Thymus (tissue), 11 donors: ENCODE results near the gene DELE1. TPM values are rescaled to one million over a fixed set of nuclear protein-coding genes. Genes with fewer than 3 reads are reported as not detected.
"Not testable (repeated sequence)": the region's sequence is repeated elsewhere in the genome, so short reads cannot be mapped to it uniquely, and the experiment has no call there.

Experiments used
- DNase-seq, 9 donors: peaks; one replicate each; pipeline ENCODE4 v3.0.0-alpha.2; 2013; ENCODE audit warnings: low spot score in 9 of 9, low read depth in 6 of 9, missing footprints in 1 of 9
- H3K27ac ChIP-seq, 2 donors: one replicate each; pipeline ENCODE4 v1.5.1; 2013; ENCODE audit warnings: control low read depth in 1 of 2, low read depth in 1 of 2, low read length in 1 of 2, mild to moderate bottlenecking in 1 of 2, moderate library complexity in 1 of 2
- H3K27me3 ChIP-seq, 2 donors: one replicate each; pipeline ENCODE4 v1.5.1; 2013; ENCODE audit warnings: low read length in 1 of 2; ENCODE audit not compliant: control insufficient read depth in 2 of 2, insufficient read depth in 1 of 2
- H3K36me3 ChIP-seq, 2 donors: one replicate each; pipeline ENCODE4 v1.5.1; 2013; ENCODE audit warnings: low read length in 1 of 2, mild to moderate bottlenecking in 1 of 2, moderate library complexity in 1 of 2; ENCODE audit not compliant: control insufficient read depth in 2 of 2, insufficient read depth in 2 of 2
- H3K4me1 ChIP-seq, 2 donors: one replicate each; pipeline ENCODE4 v1.5.1; 2013; ENCODE audit warnings: low read length in 2 of 2; ENCODE audit not compliant: control insufficient read depth in 2 of 2, insufficient read depth in 2 of 2
- H3K4me3 ChIP-seq, 2 donors: one replicate each; pipeline ENCODE4 v1.5.1; 2013; ENCODE audit warnings: low read length in 2 of 2, control low read depth in 1 of 2, mild to moderate bottlenecking in 1 of 2
- H3K9me3 ChIP-seq, 2 donors: one replicate each; pipeline ENCODE4 v1.5.1; 2013; ENCODE audit warnings: low read length in 1 of 2, mild to moderate bottlenecking in 1 of 2; ENCODE audit not compliant: control insufficient read depth in 2 of 2, insufficient read depth in 1 of 2
- WGBS: extraction: QIAGEN DNeasy Blood & Tissue Kit; methylation state at CpG from one replicate; pipeline ENCODE4 v1.1.7; 2013; 5-methylcytosine and 5-hydroxymethylcytosine counted together
- polyA plus RNA-seq: library from polyadenylated mRNA; stranded (reverse); fragments of 200-250 nt; gene quantifications from one replicate; pipeline ENCODE4 v1.2.3, GENCODE V29; 2013
- total RNA-seq: library from RNA; stranded (reverse); fragments of 120-200 nt; gene quantifications from one replicate; pipeline ENCODE4 v1.2.4, GENCODE V29; 2013
- donor health status: healthy.

The DELE1 gene
- total and polyA plus RNA-seq, 2 donors, result 41.5 to 42.3 TPM

GRCh38 chr5:141914797-141915196 lies 8.9 kb upstream of the DELE1 start:
- Histone ChIP-seq H3K27ac (no peak overlapping the region), H3K9me3 (no peaks in the 10 kb centered on the region), H3K36me3 (no peaks in the 10 kb centered on the region), H3K4me3 (no peak overlapping the region), H3K27me3 (peaks cover 18 to 52% of the 10 kb centered on the region in 2 donors), H3K4me1 (peaks cover 0 to 8% of the 10 kb centered on the region in 2 donors)
- no peak for DNase-seq
- 97% methylated on average over 3 of the region's 3 CpGs for WGBS

GRCh38 chr5:141915881-141916336 lies 7.8 kb upstream of the DELE1 start:
- DNase-seq, result no peak
- Histone ChIP-seq H3K36me3 (no peaks in the 10 kb centered on the region), H3K4me1 (peaks cover 0 to 8% of the 10 kb centered on the region in 2 donors), H3K27ac (no peak overlapping the region), H3K4me3 (no peak overlapping the region), H3K9me3 (no peaks in the 10 kb centered on the region), H3K27me3 (peaks cover 17 to 47% of the 10 kb centered on the region in 2 donors)
- WGBS, result 92% methylated on average over 6 of the region's 6 CpGs

DNA sequence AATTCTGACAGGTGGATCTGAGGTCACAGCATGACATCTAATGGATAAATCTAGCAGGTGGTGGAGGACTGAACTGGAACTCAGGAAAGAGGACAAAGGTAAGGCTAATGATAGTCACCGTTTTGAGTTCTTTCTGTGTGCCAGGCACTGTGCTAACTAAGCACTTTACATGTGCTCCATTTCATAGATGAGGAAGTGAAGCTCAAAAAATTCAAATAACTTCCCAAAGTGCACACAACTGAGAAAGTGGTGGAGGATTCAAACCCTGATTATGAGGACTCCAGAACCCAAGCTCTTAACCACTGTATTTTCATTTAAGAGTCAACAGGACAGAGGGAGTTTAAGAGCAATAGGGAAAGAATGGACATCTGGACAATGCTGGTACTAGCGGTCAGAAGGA lies 7.1 kb upstream of the DELE1 start:
- no peak overlapping the region for H3K27ac ChIP-seq
- H3K27me3 ChIP-seq, result peaks cover 17 to 45% of the 10 kb centered on the region in 2 donors
- WGBS, result 90% methylated on average over 2 of the region's 2 CpGs
- H3K9me3 ChIP-seq, result no peaks in the 10 kb centered on the region
- no peak for DNase-seq
- H3K4me3 ChIP-seq, result no peak overlapping the region
- no peaks in the 10 kb centered on the region for H3K36me3 ChIP-seq
- peaks cover 0 to 8% of the 10 kb centered on the region in 2 donors for H3K4me1 ChIP-seq

GRCh38 chr5:141917760-141918159 lies 5.9 kb upstream of the DELE1 start:
- Histone ChIP-seq H3K4me1 (peaks cover 0 to 8% of the 10 kb centered on the region in 2 donors), H3K27ac (no peak overlapping the region), H3K9me3 (no peaks in the 10 kb centered on the region), H3K27me3 (peaks cover 17 to 36% of the 10 kb centered on the region in 2 donors), H3K4me3 (no peak overlapping the region), H3K36me3 (no peaks in the 10 kb centered on the region)
- no peak for DNase-seq
- 96% methylated on average over 5 of the region's 5 CpGs for WGBS

DNA sequence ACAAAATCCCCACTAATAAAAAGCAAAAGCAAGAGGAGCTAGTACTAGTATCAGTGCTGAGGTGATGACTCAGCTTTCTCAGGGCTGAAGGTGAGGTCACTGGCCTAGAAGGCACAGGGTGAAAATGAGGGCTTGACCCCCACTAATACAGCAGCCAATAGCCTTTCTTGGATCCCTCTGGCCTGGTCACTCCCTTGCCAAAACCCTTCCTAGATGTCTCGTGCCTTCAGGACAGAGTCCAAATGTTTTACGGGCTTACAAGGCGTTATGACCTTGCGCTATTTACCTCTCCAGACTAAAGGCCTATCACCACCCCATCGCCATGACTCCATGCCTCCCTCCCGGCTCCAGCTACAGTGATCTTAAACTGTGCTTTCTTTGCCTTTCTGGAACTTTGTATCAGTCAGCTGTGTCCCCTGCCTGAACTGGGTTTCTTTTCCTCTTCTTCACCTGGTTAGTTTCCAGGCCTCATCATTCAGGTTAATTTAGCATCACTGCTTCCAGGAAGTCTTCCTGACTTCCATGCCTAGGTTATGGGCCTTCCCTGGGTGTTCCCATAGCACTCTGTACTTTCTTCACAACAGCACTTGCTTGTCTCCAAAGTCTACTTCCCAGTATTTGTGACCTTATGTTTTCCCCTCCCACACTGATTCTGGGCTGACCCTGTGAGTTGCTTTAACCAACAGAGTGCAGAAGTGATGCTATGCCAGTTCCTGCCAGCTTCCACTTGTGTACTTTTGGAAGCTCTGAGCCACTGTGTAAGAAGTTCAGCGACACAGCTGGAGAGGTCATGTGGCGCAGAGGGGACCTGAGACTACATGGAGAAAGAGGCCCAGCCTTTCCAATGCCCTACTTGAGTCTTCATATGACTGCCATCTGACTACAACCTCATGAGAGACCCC lies 4.2 kb upstream of the DELE1 start:
- no peak overlapping the region for H3K4me3 ChIP-seq
- H3K27me3 ChIP-seq, result peaks cover 5 to 18% of the 10 kb centered on the region in 2 donors
- H3K36me3 ChIP-seq, result no peaks in the 10 kb centered on the region
- DNase-seq, result no peak
- peaks cover 6 to 12% of the 10 kb centered on the region in 2 donors for H3K4me1 ChIP-seq
- H3K9me3 ChIP-seq, result peaks cover 0 to 6% of the 10 kb centered on the region in 2 donors
- WGBS, result 97% methylated on average over 8 of the region's 8 CpGs
- no peak overlapping the region for H3K27ac ChIP-seq

GRCh38 chr5:141920771-141921170 lies 2.9 kb upstream of the DELE1 start:
- H3K36me3 ChIP-seq, result peaks cover 4 to 5% of the 10 kb centered on the region in 2 donors
- peaks cover 0 to 6% of the 10 kb centered on the region in 2 donors for H3K9me3 ChIP-seq
- DNase-seq, result no peak
- H3K4me3 ChIP-seq, result no peak overlapping the region
- no peak overlapping the region for H3K27ac ChIP-seq
- WGBS, result 77% methylated on average over 2 of the region's 2 CpGs
- peaks cover 0 to 7% of the 10 kb centered on the region in 2 donors for H3K27me3 ChIP-seq
- peaks cover 6 to 13% of the 10 kb centered on the region in 2 donors for H3K4me1 ChIP-seq

DNA sequence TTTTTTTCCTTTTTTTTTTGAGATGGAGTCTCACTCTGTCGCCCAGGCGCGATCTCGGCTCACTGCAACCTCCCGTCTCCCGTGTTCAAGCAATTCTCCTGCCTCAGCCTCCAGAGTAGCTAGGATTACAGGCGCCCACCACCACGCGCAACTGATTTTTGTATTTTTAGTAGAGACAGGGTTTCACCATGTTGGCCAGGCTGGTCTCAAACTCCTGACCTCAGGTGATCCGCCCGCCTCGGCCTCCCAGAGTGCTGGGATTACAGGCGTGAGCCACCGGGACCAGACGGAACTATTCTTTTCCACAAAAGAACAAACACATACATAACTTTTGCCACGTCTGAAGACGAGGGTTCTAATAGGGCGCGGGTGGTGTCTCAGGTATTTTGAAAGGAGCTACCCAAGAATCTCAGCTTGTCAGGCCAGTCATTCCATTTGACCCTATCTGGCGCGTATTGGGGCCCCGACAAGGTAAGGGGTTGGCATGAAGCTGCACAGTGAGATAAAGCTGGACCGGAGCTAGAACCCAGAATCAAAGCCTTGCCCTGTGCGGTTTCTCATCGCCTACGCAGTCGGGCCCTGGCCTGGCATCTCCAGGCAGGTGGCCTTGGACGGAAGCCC lies 734 bp upstream of the DELE1 start:
- Histone ChIP-seq H3K4me1 (peaks cover 6 to 13% of the 10 kb centered on the region in 2 donors), H3K36me3 (peaks cover 11 to 13% of the 10 kb centered on the region in 2 donors), H3K4me3 (peak overlapping the region; percentile 83 to 98), H3K27ac (peak overlapping the region; percentile 95 to 99)
- peak in 1 of 9 donors; percentile 0 for DNase-seq
- not testable (repeated sequence) for H3K9me3 ChIP-seq, H3K27me3 ChIP-seq
- 61% methylated on average over 28 of the region's 28 CpGs for WGBS

DNA sequence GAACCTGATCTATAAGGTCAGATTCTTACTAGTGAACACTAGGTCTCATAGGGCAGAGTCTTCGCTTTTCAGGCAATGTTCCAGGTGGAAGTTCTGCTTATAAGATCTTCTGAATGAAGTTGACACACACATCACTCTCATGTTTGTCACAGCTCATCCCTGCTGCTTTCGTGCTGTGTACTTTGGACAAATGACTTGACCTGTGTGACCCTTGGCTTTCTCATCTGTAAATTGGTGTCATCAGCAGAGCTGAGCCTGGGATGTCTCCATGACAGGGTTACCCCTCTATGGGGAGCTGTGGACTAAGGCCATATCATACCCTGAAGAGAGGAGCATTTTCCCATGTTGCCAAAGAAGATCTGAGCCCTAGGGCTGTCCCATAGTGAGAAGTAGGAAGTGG lies 2.8 kb downstream of the DELE1 start:
- H3K9me3 ChIP-seq, result peaks cover 0 to 6% of the 10 kb centered on the region in 2 donors
- H3K27me3 ChIP-seq, result no peaks in the 10 kb centered on the region
- H3K4me1 ChIP-seq, result peaks cover 6 to 13% of the 10 kb centered on the region in 2 donors
- peaks cover 26 to 43% of the 10 kb centered on the region in 2 donors for H3K36me3 ChIP-seq
- DNase-seq, result no peak
- H3K27ac ChIP-seq, result no peak overlapping the region
- 98% methylated on average over 2 of the region's 2 CpGs for WGBS
- no peak overlapping the region for H3K4me3 ChIP-seq

GRCh38 chr5:141928051-141928450 lies 4.4 kb downstream of the DELE1 start:
- H3K36me3 ChIP-seq, result peaks cover 28 to 51% of the 10 kb centered on the region in 2 donors
- WGBS, result 94% methylated on average over 8 of the region's 8 CpGs
- H3K4me3 ChIP-seq, result no peak overlapping the region
- H3K27ac ChIP-seq, result no peak overlapping the region
- H3K4me1 ChIP-seq, result peaks cover 6 to 11% of the 10 kb centered on the region in 2 donors
- H3K9me3 ChIP-seq, result peaks cover 0 to 6% of the 10 kb centered on the region in 2 donors
- DNase-seq, result no peak
- H3K27me3 ChIP-seq, result no peaks in the 10 kb centered on the region
